H9 (cell line): ENCODE measurements around the gene ZNF526. TPM values are rescaled to one million over a fixed set of nuclear protein-coding genes. Genes with fewer than 3 reads are reported as not detected.

ENCODE experiments used
- DNase-seq: peaks from one replicate; pipeline ENCODE4 v3.0.0-alpha.2; 2017
- H2AFZ ChIP-seq: one replicate; pipeline ENCODE4 v1.6.1; 2013; ENCODE audit warnings: mild to moderate bottlenecking, low read length, control low read depth, moderate library complexity
- H2AK5ac ChIP-seq: 2 replicates; pipeline ENCODE4 v1.6.1; 2013; ENCODE audit warnings: low read length, control low read depth, mixed read lengths; ENCODE audit not compliant: insufficient read length
- H2BK120ac ChIP-seq: one replicate; pipeline ENCODE4 v1.6.1; 2013; ENCODE audit warnings: low read depth, mild to moderate bottlenecking, low read length, control low read depth, inconsistent platforms; ENCODE audit not compliant: poor library complexity, severe bottlenecking
- H2BK12ac ChIP-seq: 2 replicates; pipeline ENCODE4 v1.6.1; 2013; ENCODE audit warnings: low read length, control low read depth, mixed read lengths, low read depth; ENCODE audit not compliant: insufficient read length
- H2BK15ac ChIP-seq: 2 replicates; pipeline ENCODE4 v1.6.1; 2013; ENCODE audit warnings: low read depth, low read length, control low read depth
- H2BK20ac ChIP-seq: one replicate; pipeline ENCODE4 v1.6.1; 2013; ENCODE audit warnings: low read depth, mild to moderate bottlenecking, low read length, control low read depth, inconsistent platforms; ENCODE audit not compliant: poor library complexity, severe bottlenecking
- H2BK5ac ChIP-seq: 2 replicates; pipeline ENCODE4 v1.6.1; 2013; ENCODE audit warnings: low read length, control low read depth, mixed read lengths; ENCODE audit not compliant: insufficient read length
- H3K14ac ChIP-seq: 2 replicates; pipeline ENCODE4 v1.6.1; 2013; ENCODE audit warnings: low read length, control low read depth; ENCODE audit not compliant: insufficient read depth
- H3K18ac ChIP-seq: 2 replicates; pipeline ENCODE4 v1.6.1; 2013; ENCODE audit warnings: low read depth, mild to moderate bottlenecking, mixed read lengths, low read length, control low read depth; ENCODE audit not compliant: insufficient read length
- H3K23ac ChIP-seq: 2 replicates; pipeline ENCODE4 v1.6.1; 2013; ENCODE audit warnings: low read length, control low read depth, mixed read lengths, low read depth; ENCODE audit not compliant: insufficient read length
- H3K23me2 ChIP-seq: 2 replicates; pipeline ENCODE4 v1.6.1; 2013; ENCODE audit warnings: low read depth, mild to moderate bottlenecking, mixed read lengths, low read length, control low read depth; ENCODE audit not compliant: insufficient read length, poor library complexity, severe bottlenecking
- H3K27ac ChIP-seq: 2 replicates; pipeline ENCODE4 v1.5.1; 2013; ENCODE audit warnings: low read length, control low read depth, mixed read lengths, low read depth; ENCODE audit not compliant: insufficient read length
- H3K27me3 ChIP-seq: 2 replicates; pipeline ENCODE4 v1.6.1; 2013; ENCODE audit warnings: low read length, control low read depth, inconsistent platforms; ENCODE audit not compliant: insufficient read depth
- H3K4ac ChIP-seq: 2 replicates; pipeline ENCODE4 v1.6.1; 2013; ENCODE audit warnings: low read depth, mild to moderate bottlenecking, control low read depth, inconsistent platforms, low read length, moderate library complexity
- H3K4me1 ChIP-seq: 2 replicates; pipeline ENCODE4 v1.6.1; 2013; ENCODE audit warnings: low read length, control low read depth, inconsistent platforms; ENCODE audit not compliant: insufficient read depth
- H3K4me2 ChIP-seq: 2 replicates; pipeline ENCODE4 v1.6.1; 2013; ENCODE audit warnings: low read length, control low read depth, mixed read lengths; ENCODE audit not compliant: insufficient read length, insufficient read depth
- H3K56ac ChIP-seq: 2 replicates; pipeline ENCODE4 v1.6.1; 2013; ENCODE audit warnings: low read depth, mild to moderate bottlenecking, mixed read lengths, low read length, control low read depth; ENCODE audit not compliant: insufficient read length
- H3K79me1 ChIP-seq: 2 replicates; pipeline ENCODE4 v1.6.1; 2013; ENCODE audit warnings: low read depth, mild to moderate bottlenecking, moderate library complexity, low read length, control low read depth, inconsistent platforms; ENCODE audit not compliant: insufficient read depth, poor library complexity, severe bottlenecking
- H3K79me2 ChIP-seq: 2 replicates; pipeline ENCODE4 v1.6.1; 2013; ENCODE audit warnings: low read length, control low read depth, inconsistent platforms; ENCODE audit not compliant: insufficient read depth
- H3K9ac ChIP-seq: 2 replicates; pipeline ENCODE4 v1.6.1; 2013; ENCODE audit warnings: low read length, control low read depth, mixed read lengths; ENCODE audit not compliant: insufficient read length; ENCODE audit errors: extremely low read depth
- H3K9me3 ChIP-seq: one replicate; pipeline ENCODE4 v1.6.1; 2013; ENCODE audit warnings: low read depth, low read length, inconsistent platforms; ENCODE audit not compliant: control insufficient read depth
- H3T11ph ChIP-seq: one replicate; pipeline ENCODE4 v1.6.1; 2013; ENCODE audit warnings: mild to moderate bottlenecking, low read length, control low read depth, inconsistent platforms
- H4K20me1 ChIP-seq: one replicate; pipeline ENCODE4 v1.6.1; 2013; ENCODE audit not compliant: control insufficient read depth, insufficient read length, insufficient read depth
- H4K5ac ChIP-seq: 2 replicates; pipeline ENCODE4 v1.6.1; 2013; ENCODE audit warnings: low read depth, mild to moderate bottlenecking, mixed read lengths, low read length, control low read depth; ENCODE audit not compliant: insufficient read length
- H4K8ac ChIP-seq: replicated peaks from 2 replicates; pipeline ENCODE4 v1.6.1; 2013; ENCODE audit warnings: low read length, control low read depth, mixed read lengths, low read depth; ENCODE audit not compliant: insufficient read length
- H4K91ac ChIP-seq: 2 replicates; pipeline ENCODE4 v1.6.1; 2013; ENCODE audit warnings: low read depth, mild to moderate bottlenecking, moderate library complexity, mixed read lengths, low read length, control low read depth; ENCODE audit not compliant: insufficient read length
- H3K27ac Mint-ChIP-seq, 3 experiments: 2 replicates in 2 of 3; 3 replicates in 1 of 3; pipeline ENCODE4 v1.8.0; 2020 to 2021; ENCODE audit warnings: mixed read lengths in 3 of 3, mild to moderate bottlenecking in 1 of 3, moderate library complexity in 1 of 3
- H3K27me3 Mint-ChIP-seq: 2 replicates; pipeline ENCODE4 v1.8.0; 2021; ENCODE audit warnings: low read depth, mild to moderate bottlenecking, moderate library complexity, mixed read lengths
- H3K36me3 Mint-ChIP-seq, 3 experiments: 2 replicates in 2 of 3; 3 replicates in 1 of 3; pipeline ENCODE4 v1.8.0; 2020 to 2021; ENCODE audit warnings: low read depth in 3 of 3, mixed read lengths in 3 of 3; ENCODE audit not compliant: insufficient read depth in 1 of 3
- H3K4me1 Mint-ChIP-seq, 2 experiments: 2 replicates each; pipeline ENCODE4 v1.8.0; 2020; ENCODE audit warnings: mixed read lengths in 2 of 2
- H3K4me3 Mint-ChIP-seq, 2 experiments: 2 replicates in 1 of 2; 3 replicates in 1 of 2; pipeline ENCODE4 v1.8.0; 2020 to 2021; ENCODE audit warnings: mild to moderate bottlenecking in 2 of 2, mixed read lengths in 2 of 2, moderate library complexity in 1 of 2
- H3K9me3 Mint-ChIP-seq, 2 experiments: 2 replicates in 1 of 2; 3 replicates in 1 of 2; pipeline ENCODE4 v1.8.0; 2020; ENCODE audit warnings: mild to moderate bottlenecking in 2 of 2, mixed read lengths in 2 of 2, moderate library complexity in 1 of 2
- CTCF ChIP-seq: fragments of 200-600 bp; sonication (generic); conservative IDR thresholded peaks from 3 replicates; pipeline ENCODE4 v1.8.0; 2021; ENCODE audit warnings: antibody characterized with exemption, mild to moderate bottlenecking
- WGBS: extraction: QIAGEN DNeasy Blood & Tissue Kit; methylation state at CpG from one replicate; pipeline ENCODE4 v1.1.7; 2013; ENCODE audit warnings: missing lambda C conversion rate, low lambda C conversion rate, mixed read lengths; ENCODE audit not compliant: insufficient read length; ENCODE audit errors: extremely low coverage; 5-methylcytosine and 5-hydroxymethylcytosine counted together
- total RNA-seq: library from RNA; stranded (reverse); gene quantifications from 2 replicates; pipeline ENCODE4 v1.2.1, GENCODE V29; 2021

ZNF526 gene
- total RNA-seq, 1 experiment from 2014 or later = 20.5 TPM

DNA sequence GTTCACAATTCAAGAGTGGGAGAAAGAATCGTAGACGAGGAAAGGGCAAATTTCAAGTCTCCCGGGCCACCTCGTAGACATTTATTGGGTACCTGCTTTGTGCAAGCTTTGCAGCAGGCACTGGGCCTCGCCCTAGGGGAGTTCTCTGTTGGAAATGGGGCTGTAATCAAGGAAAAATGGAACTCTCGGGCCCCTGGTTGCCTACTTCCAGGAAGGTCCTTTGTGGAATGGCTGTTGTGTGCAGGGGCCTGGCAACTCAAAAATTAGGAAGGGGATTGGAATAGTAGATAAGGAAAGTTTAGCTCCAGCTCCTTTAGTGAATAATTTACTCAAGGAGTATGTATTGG is 612 bp downstream of the ZNF526 start:
- Histone ChIP-seq H3K4me1 (no peaks in the 10 kb centered on the region), H3K23ac (no peak overlapping the region), H3K14ac (no peak overlapping the region), H2BK120ac (no peak overlapping the region), H3K18ac (no peak overlapping the region), H2BK20ac (no peak overlapping the region), H4K8ac (no peak overlapping the region), H2AK5ac (no peak overlapping the region), H2BK5ac (no peak overlapping the region), H3K4ac (no peak overlapping the region), H4K91ac (no peak overlapping the region), H3K56ac (no peak overlapping the region), H2AFZ (no peak overlapping the region), H3K4me2 (peak overlapping the region; percentile 72), H3K9me3 (no peaks in the 10 kb centered on the region), H3K27me3 (no peaks in the 10 kb centered on the region), H3K27ac (no peak overlapping the region), H3K23me2 (peaks cover 13% of the 10 kb centered on the region), H3K79me2 (peaks cover 6% of the 10 kb centered on the region; the same call in 1 of the 2 replicates), H3K9ac (peak overlapping the region; percentile 70), H2BK12ac (no peak overlapping the region), H3T11ph (no peak overlapping the region), H2BK15ac (no peak overlapping the region), H4K5ac (no peak overlapping the region), H4K20me1 (no peaks in the 10 kb centered on the region), H3K79me1 (peaks cover 3% of the 10 kb centered on the region)
- H3K9me3 Mint-ChIP-seq = no peaks in the 10 kb centered on the region; a peak in 1 of 5 replicates
- H3K4me3 Mint-ChIP-seq = peak overlapping the region; percentile 90 to 99
- TF ChIP-seq CTCF = no peak
- no peaks in the 10 kb centered on the region; the same call in none of the 2 replicates for H3K27me3 Mint-ChIP-seq
- H3K4me1 Mint-ChIP-seq = peaks cover 24 to 40% of the 10 kb centered on the region in 2 experiments
- no CpG with 5 or more reads among the region's 6 CpGs for WGBS
- H3K27ac Mint-ChIP-seq = peak overlapping the region; percentile 72 to 93 (median 92); a peak in 5 of 7 replicates
- no peak for DNase-seq
- H3K36me3 Mint-ChIP-seq = peaks cover 17 to 29% (median 27%) of the 10 kb centered on the region in 3 experiments
